K562 (cell line): ENCODE results near the gene AGAP3. TPM values are rescaled to one million over a fixed set of nuclear protein-coding genes. Genes with fewer than 3 reads are reported as not detected.

Source experiments
- ATAC-seq: fragments of 200-7000 bp; cut with Tn5 transposase; 3 replicates; pipeline ENCODE4 v1.9.1; 2020; ENCODE audit warnings: moderate library complexity
- BruUV-seq: library from RNA; stranded (reverse); fragments of 400-500 nt; replicated peaks from 2 replicates; lab custom pipeline; 2021; lab: Mats Ljungman, UMichigan
- CTCF ChIA-PET: fragments of 300-600 bp; formaldehyde crosslinking; extraction: SDS; loops from one replicate; lab custom pipeline; 2021; ENCODE audit warnings: low intra/inter-chr PET ratio; lab: Yijun Ruan, JAX
- POLR2A ChIA-PET: fragments of 300-600, 350-650 bp; sonication (Branson Sonifier 250); formaldehyde crosslinking; extraction: SDS; loops from one replicate; lab custom pipeline; 2021; ENCODE audit warnings: antibody characterized with exemption, inconsistent platforms; lab: Yijun Ruan, JAX
- DNase-seq, 4 experiments: peaks; one replicate each; pipeline versions ENCODE4 v3.0.0 to v3.0.0-alpha.2; 2011 to 2018; ENCODE audit warnings: low spot score in 3 of 4, mixed read lengths in 3 of 4; ENCODE audit errors: extremely low read depth in 1 of 4
- FAIRE-seq: peaks from 2 replicates; lab custom pipeline; 2011; peaks lifted over from hg19 to GRCh38; lab: Jason Lieb, UNC
- H2AFZ ChIP-seq: 2 replicates; pipeline ENCODE4 v1.6.0; 2011; ENCODE audit warnings: low read depth, low read length, control low read depth, inconsistent platforms
- H3K27ac ChIP-seq: fragments of 200-600 bp; 3 replicates; pipeline ENCODE4 v1.8.0; 2011; ENCODE audit warnings: low read depth, mild to moderate bottlenecking, control low read depth, inconsistent platforms, low read length, moderate library complexity, mixed read lengths; ENCODE audit errors: extremely low read depth
- H3K27me3 ChIP-seq, 2 experiments: fragments of 300-600 bp in 1 of 2; 2 replicates in 1 of 2; 3 replicates in 1 of 2; pipeline versions ENCODE4 v1.6.0 to v1.8.0; 2011; ENCODE audit warnings: inconsistent platforms in 2 of 2, low read length in 2 of 2, mild to moderate bottlenecking in 1 of 2, mixed read lengths in 1 of 2, moderate library complexity in 1 of 2; ENCODE audit not compliant: control insufficient read depth in 2 of 2, insufficient read depth in 2 of 2
- H3K36me3 ChIP-seq: fragments of 300-600 bp; 3 replicates; pipeline ENCODE4 v1.8.0; 2011; ENCODE audit warnings: mild to moderate bottlenecking, low read length, inconsistent platforms; ENCODE audit not compliant: control insufficient read depth, insufficient read depth
- H3K4me1 ChIP-seq, 2 experiments: fragments of 200-600 bp in 1 of 2; replicated peaks in 1 of 2; 2 replicates in 1 of 2; 3 replicates in 1 of 2; pipeline versions ENCODE4 v1.5.1 to v1.8.0; 2011; ENCODE audit warnings: inconsistent platforms in 2 of 2, low read length in 2 of 2, mild to moderate bottlenecking in 1 of 2, mixed read lengths in 1 of 2, moderate library complexity in 1 of 2; ENCODE audit not compliant: control insufficient read depth in 2 of 2, insufficient read depth in 2 of 2
- H3K4me2 ChIP-seq: 2 replicates; pipeline ENCODE4 v1.6.1; 2011; ENCODE audit warnings: low read length, control low read depth, inconsistent platforms, mixed read lengths; ENCODE audit not compliant: insufficient read depth
- H3K4me3 ChIP-seq: fragments of 200-600 bp; sonication (generic), shearing (Covaris generic); 2 replicates; pipeline ENCODE4 v1.5.1; 2016; ENCODE audit warnings: control low read depth, inconsistent platforms
- H3K79me2 ChIP-seq: fragments of 200-600 bp; 3 replicates; pipeline ENCODE4 v1.8.0; 2011; ENCODE audit warnings: low read length, inconsistent platforms; ENCODE audit not compliant: control insufficient read depth, insufficient read depth
- H3K9ac ChIP-seq, 2 experiments: 2 replicates each; pipeline versions ENCODE4 v1.6.0 to v1.6.1; 2011; ENCODE audit warnings: low read depth in 2 of 2, low read length in 2 of 2, control low read depth in 1 of 2, inconsistent platforms in 1 of 2, mild to moderate bottlenecking in 1 of 2, mixed read lengths in 1 of 2; ENCODE audit not compliant: insufficient read depth in 1 of 2
- H3K9me1 ChIP-seq: one replicate; pipeline ENCODE4 v1.6.0; 2011; ENCODE audit warnings: inconsistent platforms, mild to moderate bottlenecking, low read length, moderate library complexity; ENCODE audit not compliant: control insufficient read depth, insufficient read depth
- H3K9me3 ChIP-seq: replicated peaks from 2 replicates; pipeline ENCODE4 v1.5.1; 2011; ENCODE audit warnings: low read depth, low read length, inconsistent platforms; ENCODE audit not compliant: control insufficient read depth, insufficient read depth
- H4K20me1 ChIP-seq: replicated peaks from 2 replicates; pipeline ENCODE4 v1.6.1; 2011; ENCODE audit warnings: low read length, inconsistent platforms, mixed read lengths; ENCODE audit not compliant: control insufficient read depth, insufficient read depth
- ELF2 ChIP-seq: fragments of 250-450 bp; sonication (Bioruptor Pico); IDR thresholded peaks from 2 replicates; pipeline ENCODE4 v1.5.0; 2021; ENCODE audit warnings: mild to moderate bottlenecking
- MED1 ChIP-seq: sonication (generic); formaldehyde crosslinking; IDR thresholded peaks from 2 replicates; pipeline ENCODE4 v1.8.1; 2023; ENCODE audit warnings: missing genetic modification reagents, borderline replicate concordance
- NFATC3 ChIP-seq: fragments of 450-650 bp; IDR thresholded peaks from 2 replicates; pipeline ENCODE4 v1.6.1; 2017; ENCODE audit warnings: mild to moderate bottlenecking
- POLR2A ChIP-seq: fragments of 450-650 bp; conservative IDR thresholded peaks from 2 replicates; pipeline ENCODE4 v1.6.1; 2016
- PRDM10 ChIP-seq: fragments of 450-650 bp; IDR thresholded peaks from 2 replicates; pipeline ENCODE4 v1.6.1; 2018; ENCODE audit not compliant: partially characterized antibody
- RHOXF2B ChIP-seq: fragments of 250-450 bp; sonication (Bioruptor Pico); conservative IDR thresholded peaks from 2 replicates; pipeline ENCODE4 v1.5.1; 2021
- SREBF2 ChIP-seq: sonication (generic); formaldehyde crosslinking; IDR thresholded peaks from 2 replicates; pipeline ENCODE4 v1.4.0; 2020; ENCODE audit warnings: mild to moderate bottlenecking, missing genetic modification reagents
- TAF9B ChIP-seq: fragments of 450-650 bp; IDR thresholded peaks from 2 replicates; pipeline ENCODE4 v1.6.1; 2018; ENCODE audit warnings: mild to moderate bottlenecking; ENCODE audit not compliant: partially characterized antibody
- ZBTB1 ChIP-seq: sonication (generic); formaldehyde crosslinking; IDR thresholded peaks from 2 replicates; pipeline ENCODE4 v1.8.1; 2023; ENCODE audit warnings: missing genetic modification reagents, low read depth, mild to moderate bottlenecking, borderline replicate concordance
- ZNF589 ChIP-seq: fragments of 200-800 bp; sonication (Bioruptor generic); IDR thresholded peaks from 2 replicates; pipeline ENCODE4 v1.6.1; 2016; ENCODE audit warnings: low read depth, missing genetic modification characterization, missing compliant biosample characterization
- ZNF766 ChIP-seq: fragments of 200-800 bp; sonication (Bioruptor generic); conservative IDR thresholded peaks from 2 replicates; pipeline ENCODE4 v1.6.1; 2016; ENCODE audit warnings: missing genetic modification characterization, missing compliant biosample characterization
- WGBS: fragments of 100-300 bp; shearing (Covaris generic); methylation state at CpG from one replicate; pipeline ENCODE4 v1.1.6; 2016; ENCODE audit warnings: low coverage, mixed read lengths; ENCODE audit not compliant: insufficient coverage; ENCODE audit errors: missing lambda C conversion rate; 5-methylcytosine and 5-hydroxymethylcytosine counted together
- in situ Hi-C: fragments of 300-500 bp; cut with MboI; formaldehyde crosslinking; loops from 4 replicates; pipeline ENCODE4 v1.15.0; 2018; ENCODE audit warnings: inconsistent platforms, mixed read lengths
- intact Hi-C: fragments of 100-400 bp; cut with micrococcal nuclease; formaldehyde crosslinking; loops from 2 replicates; pipeline ENCODE4 v1.14.2; 2022
- polyA plus RNA-seq, 8 experiments: library from polyadenylated mRNA; depleted of rRNA in 4 of 8; stranded (reverse) in 5 of 8; unstranded in 3 of 8; fragments of >200 nt; fragmentation: Nextera tagmentation in 2 of 8; fragmentation: Illumina TruSeq in 1 of 8; extraction: Ambion mirVana in 2 of 8; extraction: Trizol in 1 of 8; gene quantifications; 2 replicates each; pipeline versions ENCODE4 v1.2.1 to v1.2.3, GENCODE V29; 2011 to 2014; ENCODE audit warnings: inconsistent platforms in 1 of 8, missing spikeins in 1 of 8
- total RNA-seq, 7 experiments: library from RNA; depleted of rRNA in 6 of 7; stranded (reverse); fragments of >200 nt in 6 of 7; fragmentation: Illumina TruSeq in 2 of 7; extraction: Trizol in 2 of 7; gene quantifications; 2 replicates each; pipeline versions ENCODE4 v1.2.1 to v1.2.3, GENCODE V29; 2011 to 2021; ENCODE audit warnings: low replicate concordance in 1 of 7

Gene AGAP3
- total and polyA plus RNA-seq, 9 of the 15 experiments (the other 6 are each of a cell fraction or from before 2014, with no cell fraction given), result 3.4 to 208 (median 62.2) TPM

GRCh38 chr7:151093748-151094147 is 7.5 kb downstream of the AGAP3 start:
- no peaks in the 10 kb centered on the region for H3K27me3 ChIP-seq
- no peak overlapping the region for H3K4me2 ChIP-seq
- in situ Hi-C loops (no loop called here), intact Hi-C loops (loop anchor here (10.0 kb wide), 1 partner anchor 309 kb away; no protein-coding TSS in a partner anchor)
- ChIA-PET CTCF (no interaction called here), POLR2A (interaction anchor here (0.9 to 4.4 kb wide), 6 partner anchors 10 to 144 kb away, joined by 3 to 31 read pairs (median 4); partner anchors contain the start of gene ASIC3)
- H3K27ac ChIP-seq, result no peak overlapping the region
- H3K9ac ChIP-seq, result peak overlapping the region in 1 of 2 experiments; percentile 56; a peak in 2 of 4 replicates
- TF ChIP-seq ZNF589 (CRISPR knock-in tag) (no peak), ZNF766 (CRISPR knock-in tag) (no peak)
- H3K79me2 ChIP-seq, result peaks cover 97% of the 10 kb centered on the region
- DNase-seq, result no peak
- no peak for ATAC-seq
- no TSS peak for BruUV-seq
- peaks cover 85% of the 10 kb centered on the region; the same call in 2 of the 3 replicates for H3K36me3 ChIP-seq
- 92% methylated on average over 6 of the region's 6 CpGs for WGBS
- no peak overlapping the region for H3K4me3 ChIP-seq
- H3K9me3 ChIP-seq, result no peaks in the 10 kb centered on the region
- peaks cover 9% of the 10 kb centered on the region for H3K9me1 ChIP-seq
- H4K20me1 ChIP-seq, result peaks cover 47% of the 10 kb centered on the region
- H3K4me1 ChIP-seq, result peaks cover 9 to 34% of the 10 kb centered on the region in 2 experiments; a peak in 4 of 5 replicates
- no peak overlapping the region for H2AFZ ChIP-seq
- FAIRE-seq, result no peak

GRCh38 chr7:151094675-151095074 is 8.4 kb downstream of the AGAP3 start:
- Histone ChIP-seq H3K4me1 (peaks cover 2 to 28% of the 10 kb centered on the region in 2 experiments; a peak in 3 of 5 replicates), H2AFZ (no peak overlapping the region), H3K4me3 (no peak overlapping the region), H3K9me3 (no peaks in the 10 kb centered on the region), H4K20me1 (peaks cover 42% of the 10 kb centered on the region), H3K79me2 (peaks cover 95% of the 10 kb centered on the region), H3K27me3 (no peaks in the 10 kb centered on the region), H3K9ac (peak overlapping the region in 1 of 2 experiments; percentile 36; a peak in 1 of 4 replicates), H3K36me3 (peaks cover 79% of the 10 kb centered on the region; the same call in 2 of the 3 replicates), H3K27ac (no peak overlapping the region), H3K4me2 (no peak overlapping the region), H3K9me1 (peaks cover 5% of the 10 kb centered on the region)
- FAIRE-seq (no peak), ATAC-seq (no peak), DNase-seq (no peak)
- intact Hi-C loops, result loop anchor here (10.0 kb wide), 1 partner anchor 310 kb away; no protein-coding TSS in a partner anchor
- 81% methylated on average over 5 of the region's 5 CpGs for WGBS
- ChIA-PET POLR2A (interaction anchor here (0.6 to 4.4 kb wide), 9 partner anchors 10 to 101 kb away, joined by 3 to 31 read pairs (median 4); partner anchors contain the start of gene ASIC3), CTCF (no interaction called here)
- in situ Hi-C loops, result no loop called here
- BruUV-seq, result no TSS peak
- TF ChIP-seq POLR2A, result no peak
- no peak for TF ChIP-seq TAF9B
- no peak for TF ChIP-seq PRDM10
- no peak for TF ChIP-seq ELF2 (CRISPR knock-in tag)
- TF ChIP-seq MED1 (CRISPR knock-in tag), result no peak
- no peak for TF ChIP-seq ZBTB1 (CRISPR knock-in tag)
- no peak for TF ChIP-seq SREBF2 (CRISPR knock-in tag)
- TF ChIP-seq NFATC3, result no peak
- no peak for TF ChIP-seq RHOXF2B
